Activated gamma-delta T cell treated with Interleukin-2 at 50 U/mL for 16 hours (primary cell): Measurements from ENCODE around the gene APOBEC3A.
"Not testable (repeated sequence)": the region's sequence is repeated elsewhere in the genome, so short reads cannot be mapped to it uniquely, and the experiment has no call there.

Experiments used
- DNase-seq: peaks from one replicate; pipeline ENCODE4 v3.0.0-alpha.2; 2020

APOBEC3A gene

GRCh38 chr22:38943882-38944281 is 13.5 kb upstream of the APOBEC3A start:
- DNase-seq: no peak

GRCh38 chr22:38944653-38945052 is 12.8 kb upstream of the APOBEC3A start:
- DNase-seq: no peak

GRCh38 chr22:38945706-38946338 is 11.6 kb upstream of the APOBEC3A start:
- not testable (repeated sequence) for DNase-seq

- DNase-seq: no peak
Observed at GRCh38 chr22:38946771-38947170, 10.6 kb upstream of the APOBEC3A start.

- DNase-seq: no peak
Observed at GRCh38 chr22:38947321-38948140, 9.9 kb upstream of the APOBEC3A start.

GRCh38 chr22:38948181-38948940 is 9.0 kb upstream of the APOBEC3A start:
- DNase-seq: no peak

- DNase-seq: no peak
Observed at GRCh38 chr22:38949889-38950405, 7.5 kb upstream of the APOBEC3A start.

GRCh38 chr22:38950527-38951295 is 6.7 kb upstream of the APOBEC3A start:
- no peak for DNase-seq

- no peak for DNase-seq
Observed at GRCh38 chr22:38951734-38952133, 5.7 kb upstream of the APOBEC3A start.

- DNase-seq: no peak
Observed at GRCh38 chr22:38952281-38952993, 5.0 kb upstream of the APOBEC3A start.

- DNase-seq: no peak
Observed at GRCh38 chr22:38953091-38953490, 4.3 kb upstream of the APOBEC3A start.

GRCh38 chr22:38953577-38954413 is 3.6 kb upstream of the APOBEC3A start:
- DNase-seq: no peak

GRCh38 chr22:38954414-38955043 is 2.9 kb upstream of the APOBEC3A start:
- DNase-seq: no peak

- DNase-seq: no peak
Observed at GRCh38 chr22:38955250-38955905, 2.0 kb upstream of the APOBEC3A start.

GRCh38 chr22:38955926-38956325 is 1.5 kb upstream of the APOBEC3A start:
- no peak for DNase-seq

GRCh38 chr22:38956551-38956950 is 858 bp upstream of the APOBEC3A start:
- DNase-seq: no peak

GRCh38 chr22:38957808-38958650 is 620 bp downstream of the APOBEC3A start:
- no peak for DNase-seq

GRCh38 chr22:38958651-38958943 is 1.2 kb downstream of the APOBEC3A start:
- DNase-seq: not testable (repeated sequence)

GRCh38 chr22:38959590-38959989 is 2.2 kb downstream of the APOBEC3A start:
- DNase-seq: no peak
